ENCODE results near the gene HSD3B2. TPM values are rescaled to one million over a fixed set of nuclear protein-coding genes. Genes with fewer than 3 reads are reported as not detected.
"Not testable (repeated sequence)": the region's sequence is repeated elsewhere in the genome, so short reads cannot be mapped to it uniquely, and the experiment has no call there.

HSD3B2 gene
- total and polyA plus RNA-seq, 4 experiments from 2014 or later: not detected

GRCh38 chr1:119373465-119373864, 41.5 kb upstream of the HSD3B2 start:
- H3K36me3 ChIP-seq (ENCODE audit: insufficient read depth, low read length): no peaks in the 10 kb centered on the region
- POLR2A ChIA-PET (ENCODE audit: partially characterized antibody): no interaction called here
- Mint-ChIP-seq H3K4me1 (peaks cover 0 to 4% (median 2%) of the 10 kb centered on the region in 4 donors), H3K4me3 (no peak overlapping the region), H3K27ac (no peak overlapping the region), H3K9me3 (peaks cover 0 to 11% (median 2%) of the 10 kb centered on the region in 8 donors), H3K36me3 (no peaks in the 10 kb centered on the region), H3K27me3 (peaks cover 7 to 10% of the 10 kb centered on the region in 2 donors)
- H3K27me3 ChIP-seq (ENCODE audit: insufficient read depth, low read length): no peaks in the 10 kb centered on the region
- no peaks in the 10 kb centered on the region for H3K9me3 ChIP-seq (ENCODE audit: control insufficient read depth in 1 of 2, low read length in 2 of 2)
- CTCF ChIA-PET (ENCODE audit: partially characterized antibody): no interaction called here
- DNase-seq: no peak
- no peak overlapping the region for H3K4me3 ChIP-seq (ENCODE audit: low read length in 2 of 2)
- H3K4me1 ChIP-seq (ENCODE audit: insufficient read depth, low read length): no peaks in the 10 kb centered on the region
- no peak overlapping the region for H3K27ac ChIP-seq (ENCODE audit: low read depth, low read length)
- intact Hi-C loops (cut with micrococcal nuclease): no loop called here

- Mint-ChIP-seq H3K27me3 (peaks cover 5% of the 10 kb centered on the region in 2 donors), H3K4me1 (peaks cover 0 to 4% (median 2%) of the 10 kb centered on the region in 4 donors), H3K9me3 (peaks cover 0 to 19% (median 4%) of the 10 kb centered on the region in 8 donors), H3K27ac (no peak overlapping the region), H3K4me3 (no peak overlapping the region), H3K36me3 (no peaks in the 10 kb centered on the region)
- DNase-seq: no peak
- Histone ChIP-seq H3K27ac (ENCODE audit: low read depth, low read length) (no peak overlapping the region), H3K36me3 (ENCODE audit: insufficient read depth, low read length) (no peaks in the 10 kb centered on the region), H3K9me3 (ENCODE audit: control insufficient read depth in 1 of 2, low read length in 2 of 2) (no peaks in the 10 kb centered on the region), H3K4me1 (ENCODE audit: insufficient read depth, low read length) (no peaks in the 10 kb centered on the region), H3K4me3 (ENCODE audit: low read length in 2 of 2) (no peak overlapping the region), H3K27me3 (ENCODE audit: insufficient read depth, low read length) (no peaks in the 10 kb centered on the region)
- ChIA-PET POLR2A (ENCODE audit: partially characterized antibody) (no interaction called here), CTCF (ENCODE audit: partially characterized antibody) (no interaction called here)
- intact Hi-C loops (cut with micrococcal nuclease): no loop called here
These were observed 40.6 kb upstream of the HSD3B2 start for GRCh38 chr1:119374208-119374874.

GRCh38 chr1:119375366-119375765, 39.6 kb upstream of the HSD3B2 start:
- DNase-seq: no peak
- intact Hi-C loops (cut with micrococcal nuclease): no loop called here
- Histone ChIP-seq H3K4me1 (ENCODE audit: insufficient read depth, low read length) (no peaks in the 10 kb centered on the region), H3K36me3 (ENCODE audit: insufficient read depth, low read length) (no peaks in the 10 kb centered on the region), H3K4me3 (ENCODE audit: low read length in 2 of 2) (no peak overlapping the region), H3K27ac (ENCODE audit: low read depth, low read length) (no peak overlapping the region), H3K27me3 (ENCODE audit: insufficient read depth, low read length) (no peaks in the 10 kb centered on the region), H3K9me3 (ENCODE audit: control insufficient read depth in 1 of 2, low read length in 2 of 2) (no peaks in the 10 kb centered on the region)
- Mint-ChIP-seq H3K4me3 (no peak overlapping the region), H3K36me3 (no peaks in the 10 kb centered on the region), H3K9me3 (peaks cover 0 to 19% (median 4%) of the 10 kb centered on the region in 8 donors), H3K27ac (no peak overlapping the region), H3K27me3 (peaks cover 4 to 5% of the 10 kb centered on the region in 2 donors), H3K4me1 (peaks cover 0 to 4% (median 2%) of the 10 kb centered on the region in 4 donors)
- CTCF ChIA-PET (ENCODE audit: partially characterized antibody): no interaction called here
- POLR2A ChIA-PET (ENCODE audit: partially characterized antibody): no interaction called here

- Histone ChIP-seq H3K9me3 (ENCODE audit: control insufficient read depth in 1 of 2, low read length in 2 of 2) (no peaks in the 10 kb centered on the region), H3K4me3 (ENCODE audit: low read length in 2 of 2) (no peak overlapping the region), H3K36me3 (ENCODE audit: insufficient read depth, low read length) (no peaks in the 10 kb centered on the region), H3K4me1 (ENCODE audit: insufficient read depth, low read length) (no peaks in the 10 kb centered on the region), H3K27me3 (ENCODE audit: insufficient read depth, low read length) (no peaks in the 10 kb centered on the region), H3K27ac (ENCODE audit: low read depth, low read length) (no peak overlapping the region)
- H3K27ac Mint-ChIP-seq: no peak overlapping the region
- DNase-seq: no peak
- H3K36me3 Mint-ChIP-seq: no peaks in the 10 kb centered on the region
- peaks cover 0 to 4% (median 2%) of the 10 kb centered on the region in 4 donors for H3K4me1 Mint-ChIP-seq
- ChIA-PET POLR2A (ENCODE audit: partially characterized antibody) (no interaction called here), CTCF (ENCODE audit: partially characterized antibody) (no interaction called here)
- H3K27me3 Mint-ChIP-seq: peaks cover 4 to 5% of the 10 kb centered on the region in 2 donors
- intact Hi-C loops (cut with micrococcal nuclease): no loop called here
- no peak overlapping the region for H3K4me3 Mint-ChIP-seq
- peaks cover 0 to 22% (median 4%) of the 10 kb centered on the region in 8 donors for H3K9me3 Mint-ChIP-seq
These were observed 38.4 kb upstream of the HSD3B2 start for GRCh38 chr1:119376594-119376993.

- H3K27me3 Mint-ChIP-seq; DNase-seq; H3K36me3 Mint-ChIP-seq; H3K27ac Mint-ChIP-seq; CTCF ChIA-PET (ENCODE audit: partially characterized antibody); POLR2A ChIA-PET (ENCODE audit: partially characterized antibody); H3K4me3 ChIP-seq (ENCODE audit: low read length in 2 of 2); intact Hi-C loops (cut with micrococcal nuclease); H3K4me1 ChIP-seq (ENCODE audit: insufficient read depth, low read length); H3K36me3 ChIP-seq (ENCODE audit: insufficient read depth, low read length); H3K27me3 ChIP-seq (ENCODE audit: insufficient read depth, low read length); H3K9me3 ChIP-seq (ENCODE audit: control insufficient read depth in 1 of 2, low read length in 2 of 2); H3K4me3 Mint-ChIP-seq; H3K4me1 Mint-ChIP-seq; H3K27ac ChIP-seq (ENCODE audit: low read depth, low read length): not testable (repeated sequence)
- peaks cover 0 to 22% (median 4%) of the 10 kb centered on the region in 8 donors for H3K9me3 Mint-ChIP-seq
These were observed 37.4 kb upstream of the HSD3B2 start for GRCh38 chr1:119377594-119377993.

GRCh38 chr1:119379117-119379516, 35.8 kb upstream of the HSD3B2 start:
- no peaks in the 10 kb centered on the region for H3K36me3 Mint-ChIP-seq
- intact Hi-C loops (cut with micrococcal nuclease): no loop called here
- CTCF ChIA-PET (ENCODE audit: partially characterized antibody): no interaction called here

DNA sequence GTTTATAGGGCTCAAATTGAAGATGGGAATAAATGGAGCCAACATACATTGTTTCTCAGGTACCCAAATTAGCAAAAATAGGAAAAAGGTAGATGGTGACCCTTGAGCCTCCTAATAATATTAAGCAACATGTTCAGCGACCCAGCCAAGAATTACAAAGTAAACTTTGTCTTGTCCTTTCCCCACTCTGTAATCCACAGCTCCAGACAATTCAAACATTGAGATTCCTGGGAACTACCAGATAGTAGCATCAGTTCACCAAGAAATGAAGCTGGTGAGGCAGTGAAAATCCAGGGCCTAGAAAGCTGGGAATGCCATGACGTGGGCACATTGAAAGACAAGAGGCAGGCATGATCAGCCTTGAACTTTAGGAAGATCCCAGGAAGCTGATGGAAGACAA, 34.6 kb upstream of the HSD3B2 start:
- ChIA-PET POLR2A (ENCODE audit: partially characterized antibody) (no interaction called here), CTCF (ENCODE audit: partially characterized antibody) (no interaction called here)
- Mint-ChIP-seq H3K36me3 (no peaks in the 10 kb centered on the region), H3K27me3 (peaks cover 0 to 2% of the 10 kb centered on the region in 2 donors), H3K27ac (no peak overlapping the region), H3K9me3 (peaks cover 0 to 22% (median 5%) of the 10 kb centered on the region in 8 donors), H3K4me1 (no peaks in the 10 kb centered on the region), H3K4me3 (no peak overlapping the region)
- no peak overlapping the region for H3K4me3 ChIP-seq (ENCODE audit: low read length in 2 of 2)
- H3K27ac ChIP-seq (ENCODE audit: low read depth, low read length): no peak overlapping the region
- no peaks in the 10 kb centered on the region for H3K36me3 ChIP-seq (ENCODE audit: insufficient read depth, low read length)
- no peaks in the 10 kb centered on the region for H3K4me1 ChIP-seq (ENCODE audit: insufficient read depth, low read length)
- H3K9me3 ChIP-seq (ENCODE audit: control insufficient read depth in 1 of 2, low read length in 2 of 2): no peaks in the 10 kb centered on the region
- no peak for DNase-seq
- no peaks in the 10 kb centered on the region for H3K27me3 ChIP-seq (ENCODE audit: insufficient read depth, low read length)
- intact Hi-C loops (cut with micrococcal nuclease): no loop called here

More at GRCh38 chr1:119379117-119379516, 35.8 kb upstream of the HSD3B2 start:
- DNase-seq: no peak
- Histone ChIP-seq H3K4me1 (ENCODE audit: insufficient read depth, low read length) (no peaks in the 10 kb centered on the region), H3K4me3 (ENCODE audit: low read length in 2 of 2) (no peak overlapping the region), H3K27ac (ENCODE audit: low read depth, low read length) (no peak overlapping the region), H3K36me3 (ENCODE audit: insufficient read depth, low read length) (no peaks in the 10 kb centered on the region), H3K27me3 (ENCODE audit: insufficient read depth, low read length) (no peaks in the 10 kb centered on the region), H3K9me3 (ENCODE audit: control insufficient read depth in 1 of 2, low read length in 2 of 2) (no peaks in the 10 kb centered on the region)
- peaks cover 0 to 4% (median under 1%) of the 10 kb centered on the region in 4 donors for H3K4me1 Mint-ChIP-seq
- H3K27ac Mint-ChIP-seq: no peak overlapping the region
- H3K27me3 Mint-ChIP-seq: peaks cover 0 to 2% of the 10 kb centered on the region in 2 donors
- no peak overlapping the region for H3K4me3 Mint-ChIP-seq
- POLR2A ChIA-PET (ENCODE audit: partially characterized antibody): no interaction called here
- H3K9me3 Mint-ChIP-seq: peaks cover 0 to 22% (median 4%) of the 10 kb centered on the region in 8 donors
